Neural progenitor cell (in vitro differentiated cells): ENCODE data around the gene SLC26A8.

Source experiments
- CTCF ChIP-seq: fragments of 200-600 bp; sonication (generic); IDR thresholded peaks from 2 replicates; pipeline ENCODE4 v1.5.1; 2017; ENCODE audit warnings: antibody characterized with exemption, mild to moderate bottlenecking
- EZH2 ChIP-seq: fragments of 200-600 bp; sonication (generic); IDR thresholded peaks from 2 replicates; pipeline ENCODE4 v1.6.1; 2017; ENCODE audit warnings: antibody characterized with exemption, mild to moderate bottlenecking, moderate library complexity
- EZH2phosphoT487 ChIP-seq: fragments of 200-600 bp; sonication (generic); IDR thresholded peaks from 2 replicates; pipeline ENCODE4 v1.6.1; 2017; ENCODE audit warnings: antibody characterized with exemption

- TF ChIP-seq CTCF (no peak), EZH2phosphoT487 (no peak), EZH2 (no peak)
Measured at GRCh38 chr6:35926509-35927215, 97.8 kb downstream of the SLC26A8 start.
